Measurements from ENCODE around the gene HAGH.
"Not testable (repeated sequence)": the region's sequence is repeated elsewhere in the genome, so short reads cannot be mapped to it uniquely, and the experiment has no call there.

Gene HAGH

DNA sequence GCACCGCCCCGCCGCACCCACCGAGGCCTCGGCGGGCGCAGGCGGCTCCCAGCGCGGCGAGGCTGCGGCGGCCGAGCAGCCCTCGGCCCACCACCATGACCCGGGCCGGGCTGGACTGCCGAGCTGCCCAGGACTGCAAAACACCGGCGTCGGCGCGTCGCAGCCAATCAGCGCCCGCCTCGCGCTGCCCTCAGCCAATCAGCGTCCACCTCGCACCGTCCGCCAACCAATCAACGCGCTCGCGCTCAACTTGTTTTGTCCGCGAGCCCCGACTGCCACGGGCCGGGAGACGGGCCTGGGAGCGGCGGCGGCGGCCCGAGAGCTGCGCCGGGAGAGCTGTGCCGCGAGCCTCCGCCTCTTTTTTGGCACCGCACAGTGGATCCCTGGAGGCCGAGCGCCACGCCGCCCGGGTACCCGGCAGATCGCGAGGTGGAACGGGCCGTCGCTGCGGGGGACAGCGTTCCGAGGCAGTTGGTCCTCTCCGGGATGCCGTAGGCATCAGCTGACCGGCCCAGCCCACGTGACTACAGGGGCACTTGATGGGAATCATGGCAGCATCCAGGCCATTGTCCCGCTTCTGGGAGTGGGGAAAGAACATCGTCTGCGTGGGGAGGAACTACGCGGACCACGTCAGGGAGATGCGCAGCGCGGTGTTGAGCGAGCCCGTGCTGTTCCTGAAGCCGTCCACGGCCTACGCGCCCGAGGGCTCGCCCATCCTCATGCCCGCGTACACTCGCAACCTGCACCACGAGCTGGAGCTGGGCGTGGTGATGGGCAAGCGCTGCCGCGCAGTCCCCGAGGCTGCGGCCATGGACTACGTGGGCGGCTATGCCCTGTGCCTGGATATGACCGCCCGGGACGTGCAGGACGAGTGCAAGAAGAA, at the start of gene HAGH, which contains the start of gene FAHD1:
Gene HAGH, minus strand, starts transcription at position 135 of the 883 bp plus-strand sequence. Its CDS starts 38 bp downstream, at position 97.
Gene FAHD1, plus strand, starts transcription at position 516 of the 883 bp plus-strand sequence. Its CDS starts 33 bp downstream, at position 549.
- DNase-seq (ENCODE audit: low read depth) = peak; percentile 89

DNA sequence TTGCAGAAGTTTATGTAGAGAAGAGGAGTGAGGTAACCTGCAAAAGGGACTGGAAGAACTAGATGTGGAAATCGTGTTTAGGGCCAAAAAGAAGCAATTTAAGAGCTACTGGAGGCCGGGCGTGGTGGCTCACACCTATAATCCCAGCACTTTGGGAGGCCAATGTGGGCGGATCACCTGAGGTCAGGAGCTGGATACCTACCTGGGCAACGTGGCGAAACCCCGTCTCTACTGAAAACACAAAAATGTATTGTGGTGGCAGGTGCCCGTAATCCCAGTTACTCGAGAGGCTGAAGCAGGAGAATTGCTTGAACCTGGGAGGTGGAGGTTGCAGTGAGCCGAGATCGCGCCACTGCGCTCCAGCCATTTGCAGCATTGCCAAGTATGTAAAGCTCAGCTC, 49.4 kb upstream of the HAGH start:
- not testable (repeated sequence) for DNase-seq (ENCODE audit: low read depth)

DNA sequence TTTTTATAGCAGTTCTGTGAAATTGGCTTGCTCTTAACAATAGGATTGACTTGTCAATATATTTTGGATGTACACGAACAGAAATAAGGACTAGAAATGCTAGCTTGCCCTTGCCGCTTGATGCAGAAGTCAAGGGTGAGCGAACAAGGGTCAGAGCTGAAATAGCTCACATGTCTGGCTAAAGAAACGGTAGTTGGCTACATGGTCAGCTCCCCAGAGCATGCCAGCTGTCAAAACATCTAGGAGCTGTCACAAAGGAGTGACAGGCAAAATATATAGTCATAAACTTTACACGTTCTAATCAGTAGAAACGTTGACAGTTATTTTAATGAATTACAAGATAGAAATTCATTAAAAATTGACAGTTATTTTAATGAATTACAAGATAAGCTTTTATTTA, 48.2 kb upstream of the HAGH start:
- DNase-seq (ENCODE audit: low read depth) = no peak

DNA sequence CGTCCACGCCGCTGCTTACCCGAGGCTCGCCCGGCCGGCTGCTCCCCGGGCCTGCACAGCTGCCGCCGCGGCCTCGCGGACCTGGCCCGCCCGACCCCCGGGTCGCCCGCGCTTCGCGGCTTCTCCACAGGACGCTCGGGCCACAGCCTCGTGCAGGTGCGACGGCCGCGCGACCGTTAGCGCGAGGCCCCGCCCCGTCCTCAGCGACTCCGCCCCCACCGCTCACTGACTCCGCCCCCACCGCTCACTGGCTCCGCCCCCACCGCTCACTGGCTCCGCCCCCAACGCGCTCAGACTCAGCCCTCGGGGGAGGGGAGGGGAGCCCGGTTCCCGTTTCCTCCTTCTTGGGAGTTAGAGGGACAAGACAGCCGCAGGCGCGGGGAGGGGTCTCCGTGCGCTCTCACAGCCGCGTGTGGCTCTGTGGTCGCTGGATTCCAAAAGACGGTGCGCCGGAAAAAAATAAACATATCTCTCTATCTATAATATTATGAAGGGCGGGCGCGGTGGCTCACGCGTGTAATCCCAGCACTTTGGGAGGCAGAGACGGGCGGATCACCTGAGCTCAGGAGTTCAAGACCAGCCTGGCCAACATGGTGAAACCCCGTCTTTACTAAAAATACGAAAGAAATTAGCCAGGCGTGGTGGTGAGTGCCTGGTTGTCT, 45.5 kb upstream of the HAGH start, which contains the start of gene MEIOB:
Gene MEIOB, minus strand, starts transcription at position 191 of the 662 bp plus-strand sequence. CDS start 3,989 bp downstream, outside the sequence.
- DNase-seq (ENCODE audit: low read depth) = no peak

DNA sequence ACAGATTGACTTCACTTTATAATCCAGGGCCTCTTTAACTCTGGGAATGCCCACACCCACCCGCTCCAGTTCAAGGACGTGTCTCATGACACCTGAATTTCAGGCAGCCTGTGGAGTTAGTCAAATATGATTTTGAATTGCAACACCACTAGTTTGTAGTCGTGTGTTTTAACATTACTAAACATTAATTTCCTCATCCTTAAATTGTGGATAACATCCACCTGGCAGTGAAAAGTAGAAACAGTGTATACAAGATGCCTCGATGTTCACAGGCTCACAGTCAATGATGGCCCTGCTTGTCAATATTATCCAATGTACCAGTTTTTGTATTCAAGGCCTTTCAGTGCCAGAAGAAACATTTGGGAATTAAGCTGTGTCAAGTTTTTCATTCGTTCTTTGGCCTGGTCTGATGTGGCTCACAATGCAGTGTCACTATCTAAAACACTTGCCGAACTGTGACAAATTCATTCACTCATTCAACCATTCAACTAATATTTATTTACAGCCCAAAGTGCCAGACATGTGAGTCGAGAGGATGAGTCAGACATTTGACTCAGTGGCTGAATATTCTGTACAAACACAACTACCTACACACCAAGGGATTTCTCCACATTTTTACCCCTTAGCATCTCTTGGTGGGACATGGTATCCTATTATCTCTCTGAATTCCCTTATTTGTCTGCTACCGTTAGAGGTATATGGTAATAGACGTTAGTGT, 43.9 kb upstream of the HAGH start:
- DNase-seq (ENCODE audit: low read depth) = peak; percentile 29

DNA sequence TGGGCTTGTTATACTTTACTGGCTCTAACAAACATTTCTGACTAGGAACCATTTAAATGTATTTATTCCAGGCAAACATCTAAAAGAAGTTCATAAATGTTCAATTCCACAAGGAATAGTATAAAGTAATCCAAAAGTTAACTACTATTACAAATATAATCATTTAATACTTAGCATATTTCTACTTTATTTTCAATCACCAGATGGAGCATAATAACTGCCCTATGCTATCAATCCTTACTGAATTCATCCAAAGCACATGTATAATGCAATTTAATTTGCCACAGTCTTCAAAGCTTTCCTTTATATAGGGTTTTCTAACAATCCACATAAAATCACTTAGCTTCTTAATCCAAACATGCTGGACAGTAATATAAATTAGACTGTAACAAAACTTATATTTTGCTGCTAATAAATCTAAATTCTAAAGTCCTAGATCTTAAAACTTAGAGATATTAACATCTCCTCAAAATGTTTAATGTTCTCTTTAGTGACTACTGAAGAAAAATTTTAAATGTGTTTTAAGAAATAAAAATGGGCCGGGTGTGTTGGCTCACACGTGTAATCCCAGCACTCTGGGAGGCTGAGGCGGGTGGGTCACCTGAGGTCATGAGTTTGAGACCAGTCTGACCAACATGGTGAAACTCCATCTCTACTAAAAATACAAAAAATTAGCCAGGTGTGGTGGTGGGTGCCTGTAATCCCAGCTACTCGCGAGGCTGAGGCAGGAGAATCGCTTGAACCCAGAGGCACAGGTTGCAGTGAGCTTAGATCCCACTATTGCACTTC, 39.5 kb upstream of the HAGH start:
- DNase-seq (ENCODE audit: low read depth) = no peak

DNA sequence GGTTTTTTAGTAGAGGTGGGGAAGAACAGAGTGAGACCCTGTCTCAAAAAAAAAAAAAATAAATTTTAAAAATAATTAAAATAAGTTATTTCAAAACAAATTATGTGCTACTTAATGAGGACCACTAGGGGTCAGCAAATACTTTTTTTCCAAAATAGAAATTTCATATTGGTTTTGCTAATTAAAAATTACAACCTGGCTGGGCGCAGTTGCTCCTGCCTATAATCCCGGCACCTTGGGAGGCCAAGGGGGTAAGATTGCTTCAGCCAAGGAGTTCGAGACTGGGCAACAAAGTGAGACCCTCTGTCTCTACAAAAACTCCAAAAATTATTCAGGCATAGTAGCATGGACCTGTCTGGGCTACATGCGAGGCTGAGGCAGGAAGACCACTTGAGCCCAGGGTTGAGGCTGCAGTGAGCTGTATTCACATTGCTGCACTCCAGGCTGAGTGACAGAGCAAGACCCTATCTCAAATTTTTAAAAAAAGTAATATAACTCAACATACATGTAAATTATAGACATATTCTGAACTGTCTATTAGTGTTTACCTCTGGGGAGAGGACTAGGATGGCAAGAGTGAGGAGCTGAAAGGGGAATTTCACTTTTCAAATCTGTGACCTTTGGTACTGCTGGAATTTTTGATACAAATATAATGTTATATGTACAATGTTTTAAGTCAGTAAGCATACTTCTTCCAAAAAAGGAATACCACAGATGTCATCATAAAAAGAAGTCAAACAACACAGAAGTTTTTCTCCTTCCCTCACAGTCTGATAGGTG, 37.2 kb upstream of the HAGH start:
- no peak for DNase-seq (ENCODE audit: low read depth)

DNA sequence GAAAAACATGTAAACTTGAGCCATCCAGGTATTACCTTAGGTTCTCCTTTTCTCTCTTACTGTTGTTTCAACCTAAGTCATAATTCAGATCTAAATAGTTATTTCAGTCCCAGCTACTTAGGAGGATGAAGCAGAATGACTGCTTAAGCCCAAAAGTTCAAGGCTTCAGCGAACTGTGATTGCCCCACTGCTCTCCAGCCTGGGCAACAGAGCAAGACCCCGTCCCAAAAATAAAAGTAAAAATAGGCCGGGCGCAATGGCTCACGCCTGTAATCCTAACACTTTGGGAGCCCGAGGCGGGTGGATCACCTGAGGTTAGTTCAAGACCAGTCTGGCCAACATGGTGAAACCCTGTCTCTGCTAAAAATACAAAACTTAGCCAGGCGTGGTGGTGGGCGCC, 35.8 kb upstream of the HAGH start:
- no peak for DNase-seq (ENCODE audit: low read depth)

DNA sequence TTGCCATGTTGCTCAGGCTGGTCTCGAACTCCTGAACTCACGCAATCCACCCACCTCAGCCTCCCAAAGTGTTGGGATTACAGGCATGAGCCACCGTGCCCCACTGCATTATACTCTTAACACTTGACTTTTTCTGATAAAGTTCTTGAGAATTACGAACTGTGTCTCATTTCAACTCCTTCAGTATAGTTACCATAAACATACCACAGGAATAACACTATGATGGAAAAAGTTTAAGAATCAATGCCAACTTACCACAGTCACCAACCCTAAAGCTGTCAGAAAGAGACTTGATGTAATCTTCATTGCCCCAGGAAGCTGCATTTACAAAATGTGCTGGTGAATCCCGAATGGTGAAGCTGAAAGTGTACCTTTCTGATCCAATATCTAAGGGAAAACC, 35.1 kb upstream of the HAGH start:
- no peak for DNase-seq (ENCODE audit: low read depth)

DNA sequence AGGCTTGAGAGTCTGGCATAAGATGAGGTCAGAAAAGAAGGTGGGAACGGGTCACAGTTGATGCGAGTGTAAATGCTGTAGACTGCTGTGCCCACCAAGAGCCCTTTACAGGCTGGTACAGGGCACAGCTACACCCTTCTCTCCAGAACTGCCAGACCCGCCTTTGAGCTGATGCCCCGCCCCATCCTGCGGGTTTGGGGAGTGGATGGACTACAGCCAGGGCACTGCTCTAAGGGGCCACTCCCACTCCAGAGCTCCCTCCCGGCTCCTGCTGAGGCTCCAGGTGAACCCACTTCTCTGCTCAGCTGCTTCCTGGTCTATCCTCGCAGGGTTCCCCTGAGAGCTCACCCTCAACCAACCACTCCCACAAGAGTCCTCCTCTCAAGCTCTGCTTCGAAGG, 33.0 kb upstream of the HAGH start:
- DNase-seq (ENCODE audit: low read depth) = no peak

DNA sequence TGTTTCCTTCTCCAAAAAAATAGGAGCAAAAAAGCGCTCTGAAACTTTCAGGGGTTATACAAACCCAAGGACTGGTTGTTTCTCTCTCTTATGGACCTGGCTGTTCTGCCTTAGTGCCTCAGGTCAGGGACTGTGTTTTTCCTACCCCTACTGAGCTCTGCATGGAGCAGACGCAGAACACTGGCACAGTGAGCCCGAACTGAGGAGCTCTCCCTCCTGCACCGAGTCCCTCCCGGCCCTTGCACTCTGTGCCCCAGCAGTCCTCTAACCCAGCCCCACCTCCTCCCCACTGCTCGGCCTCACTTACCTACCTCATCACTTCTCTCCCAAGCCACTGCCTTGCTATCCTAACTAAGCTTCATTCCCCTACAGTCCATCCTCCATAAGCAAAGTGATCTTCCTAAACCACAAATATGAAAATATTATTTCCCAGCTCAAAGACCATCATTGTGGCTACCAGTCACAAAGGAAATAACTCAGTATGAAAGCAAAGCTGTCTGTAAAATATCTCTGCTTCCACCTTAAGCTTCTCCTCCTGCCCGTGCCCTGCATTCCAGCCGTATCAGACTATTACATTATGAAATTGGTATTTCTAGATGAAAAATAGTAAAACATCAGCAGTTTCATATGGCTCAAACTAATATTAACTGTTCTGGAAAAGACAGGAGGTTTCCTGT, 31.7 kb upstream of the HAGH start:
- no peak for DNase-seq (ENCODE audit: low read depth)

DNA sequence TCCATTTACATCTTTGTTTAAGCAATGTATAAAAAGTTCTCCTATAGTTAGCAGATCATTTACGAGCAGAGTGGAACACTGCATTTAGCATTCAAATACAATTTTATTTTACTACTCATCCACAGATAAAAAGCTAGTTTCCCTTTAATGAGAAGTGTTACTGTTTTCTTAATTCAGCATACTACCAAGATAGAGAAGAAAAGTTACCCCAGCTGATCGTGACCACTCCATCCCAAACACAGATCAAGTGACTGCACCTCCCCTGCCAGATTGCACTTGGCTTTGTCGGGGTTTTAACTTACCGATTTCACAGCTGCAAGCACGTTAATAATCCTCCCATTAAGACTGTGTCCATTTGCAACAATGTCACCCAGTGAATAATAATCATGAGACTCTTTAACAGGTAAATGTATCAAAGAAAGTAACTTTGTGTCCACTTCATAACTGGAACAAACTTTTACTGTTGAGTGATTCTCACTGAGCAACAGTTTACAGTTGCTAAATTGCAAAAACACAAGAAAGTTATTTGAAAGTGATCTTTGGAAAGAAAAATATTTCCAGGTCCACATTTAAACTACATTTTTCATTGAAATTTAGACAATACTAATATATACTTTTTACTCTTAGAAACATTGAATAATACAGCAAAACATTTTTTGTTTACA, 30.9 kb upstream of the HAGH start:
- DNase-seq (ENCODE audit: low read depth) = no peak

DNA sequence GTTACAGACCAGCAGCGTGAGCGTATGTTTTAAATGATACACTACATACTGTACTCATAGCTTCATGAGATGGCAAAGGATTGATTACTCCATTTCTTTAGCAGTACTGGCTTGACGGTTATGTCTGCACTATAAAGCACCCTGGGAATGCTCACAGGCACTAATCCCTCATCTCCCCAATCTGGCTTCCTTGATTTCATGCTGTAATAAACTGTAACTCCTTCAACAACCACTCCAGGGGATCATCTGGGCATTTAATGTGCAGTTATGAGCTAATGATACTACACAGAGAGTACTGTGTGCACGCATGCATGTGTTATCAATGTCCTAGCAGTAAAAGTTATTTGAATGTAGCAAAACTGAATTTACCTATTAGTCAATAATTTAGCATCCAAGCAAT, 25.2 kb upstream of the HAGH start:
- no peak for DNase-seq (ENCODE audit: low read depth)

DNA sequence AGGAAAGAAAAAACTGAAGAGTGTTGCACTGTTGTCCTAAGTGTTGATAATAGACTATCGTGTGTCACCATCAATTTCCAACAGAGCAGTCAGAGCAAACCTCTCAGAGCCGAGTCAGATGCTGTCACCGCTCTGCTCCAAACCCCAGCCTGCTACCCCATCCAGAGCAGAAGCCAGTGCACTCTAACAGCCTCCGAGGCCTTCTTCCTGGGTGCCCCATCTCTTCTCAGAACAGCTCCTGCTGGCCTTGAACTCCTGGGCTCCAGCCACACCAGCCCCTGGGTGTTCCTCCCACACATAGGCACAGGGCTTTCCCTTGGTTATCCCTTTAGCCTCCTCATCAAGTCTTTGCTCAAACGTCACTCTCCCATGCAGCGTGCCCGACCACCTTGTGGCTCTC, 24.4 kb upstream of the HAGH start:
- no peak for DNase-seq (ENCODE audit: low read depth)

DNA sequence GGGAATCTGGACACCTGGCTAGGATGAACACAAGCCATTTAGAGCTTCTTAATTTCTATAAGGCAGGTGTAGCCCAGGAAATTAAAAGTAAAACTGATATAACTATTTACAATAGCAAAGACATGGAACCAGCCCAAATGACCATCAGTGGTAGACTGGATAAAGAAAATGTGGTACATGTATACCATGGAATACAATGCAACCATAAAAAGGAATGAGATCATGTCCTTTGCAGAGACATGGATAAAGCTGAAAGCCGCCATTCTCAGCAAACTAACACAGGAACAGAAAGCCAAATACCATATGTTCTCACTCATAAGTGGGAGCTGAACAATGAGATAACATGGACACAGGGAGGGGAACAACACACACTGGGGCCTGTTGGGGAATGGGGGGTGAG, 19.8 kb upstream of the HAGH start:
- no peak for DNase-seq (ENCODE audit: low read depth)

DNA sequence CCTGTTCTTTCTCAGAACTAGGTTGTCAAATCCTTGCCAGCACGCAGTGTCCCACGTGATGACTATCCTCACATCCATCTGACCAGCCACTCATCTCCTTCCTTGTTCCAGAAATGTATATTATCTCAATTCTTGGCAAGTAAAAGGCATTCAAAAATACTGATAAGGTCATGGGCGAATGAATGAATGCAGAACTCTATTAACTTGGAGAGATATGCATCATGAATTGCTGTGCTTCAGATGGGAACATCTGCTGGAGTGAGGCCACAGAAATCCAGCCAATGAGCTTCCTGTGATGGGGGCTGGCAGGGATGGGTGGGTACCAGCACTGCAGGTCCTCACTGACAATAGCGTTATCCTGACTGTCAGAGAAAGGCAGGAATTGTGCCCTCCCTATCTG, 19.4 kb upstream of the HAGH start:
- no peak for DNase-seq (ENCODE audit: low read depth)

DNA sequence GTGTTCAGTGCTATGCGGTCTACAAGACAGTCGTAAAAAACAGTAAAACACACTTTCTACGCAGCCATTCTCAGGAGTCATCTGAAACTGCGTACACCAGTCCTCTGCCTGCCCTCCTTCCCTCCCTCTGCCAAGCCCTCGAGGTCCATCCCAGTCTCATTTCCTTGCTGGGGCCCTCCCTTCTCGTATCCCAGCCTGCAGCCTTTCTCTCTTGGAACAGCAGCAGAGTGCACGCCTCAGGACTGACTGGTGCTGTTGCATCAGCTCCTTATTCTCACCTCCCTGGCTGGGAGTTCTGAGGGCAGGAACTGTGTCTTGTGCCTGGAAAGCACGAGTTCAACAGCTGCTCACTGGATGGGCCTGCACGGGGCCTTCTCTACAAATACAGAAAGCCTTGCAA, 12.9 kb upstream of the HAGH start:
- DNase-seq (ENCODE audit: low read depth) = peak; percentile 81

DNA sequence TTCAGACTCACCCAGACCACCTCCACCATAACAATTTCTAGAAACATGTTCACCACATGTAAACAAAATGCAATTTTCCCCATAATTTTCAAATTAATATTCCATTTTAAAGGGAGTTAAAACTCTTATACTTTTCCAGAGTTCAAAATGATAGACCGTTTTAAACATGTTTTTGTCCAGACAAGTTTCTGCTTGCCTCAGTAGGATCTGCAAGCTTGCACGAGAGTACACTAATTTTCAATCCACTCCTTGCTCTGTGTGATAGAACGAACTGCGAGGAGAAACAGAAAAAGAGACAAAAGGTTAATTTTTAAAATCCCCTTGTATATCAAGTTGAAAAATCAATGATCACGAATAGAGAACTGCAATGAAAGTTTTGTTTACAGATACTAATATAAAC, 7.5 kb upstream of the HAGH start:
- no peak for DNase-seq (ENCODE audit: low read depth)

DNA sequence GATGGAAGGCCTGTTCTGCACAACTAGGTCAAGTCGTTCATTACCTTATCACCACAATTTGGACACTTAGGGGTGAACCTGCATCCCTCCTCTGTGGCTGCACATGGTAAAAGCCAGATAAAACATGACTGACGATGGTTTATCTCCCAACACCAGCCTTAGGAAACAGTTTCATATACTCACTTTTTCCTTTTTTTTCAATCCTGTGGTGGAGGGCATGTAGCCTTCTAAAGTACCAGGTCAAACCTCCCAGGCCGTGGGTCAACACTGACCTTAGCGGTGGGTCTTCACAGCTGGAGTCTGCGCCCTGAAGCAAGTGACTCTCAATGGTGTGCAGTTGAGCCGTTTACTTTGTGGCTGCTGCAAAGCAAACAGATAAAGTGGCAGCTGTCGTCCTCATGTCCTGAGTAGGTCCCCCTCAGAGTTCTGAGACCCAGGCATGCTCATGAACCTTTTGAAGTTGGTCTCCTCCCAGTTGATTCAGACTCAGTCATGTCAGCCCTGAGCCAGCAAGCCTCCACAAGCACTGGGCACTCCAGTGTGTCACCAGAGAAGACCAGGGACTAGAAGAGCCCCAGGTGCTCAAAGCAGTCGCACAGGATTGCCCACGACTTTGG, 6.3 kb upstream of the HAGH start:
- no peak for DNase-seq (ENCODE audit: low read depth)
